Stimulated activated CD8-positive, alpha-beta memory T cell treated with anti-CD3 and anti-CD28 coated beads, Interleukin-7, amount 100 ng/mL, for 24 hours (primary cell): ENCODE results near the gene NUP62.
"Not testable (repeated sequence)": the region's sequence is repeated elsewhere in the genome, so short reads cannot be mapped to it uniquely, and the experiment has no call there.

Experiments
- DNase-seq: peaks from one replicate; pipeline ENCODE4 v3.0.0-alpha.2; 2020; ENCODE audit warnings: low read depth

NUP62 gene

GRCh38 chr19:49951806-49952478, 22.6 kb upstream of the NUP62 start:
- DNase-seq = no peak

- no peak for DNase-seq
These were observed 21.7 kb upstream of the NUP62 start for GRCh38 chr19:49950956-49951526.

DNA sequence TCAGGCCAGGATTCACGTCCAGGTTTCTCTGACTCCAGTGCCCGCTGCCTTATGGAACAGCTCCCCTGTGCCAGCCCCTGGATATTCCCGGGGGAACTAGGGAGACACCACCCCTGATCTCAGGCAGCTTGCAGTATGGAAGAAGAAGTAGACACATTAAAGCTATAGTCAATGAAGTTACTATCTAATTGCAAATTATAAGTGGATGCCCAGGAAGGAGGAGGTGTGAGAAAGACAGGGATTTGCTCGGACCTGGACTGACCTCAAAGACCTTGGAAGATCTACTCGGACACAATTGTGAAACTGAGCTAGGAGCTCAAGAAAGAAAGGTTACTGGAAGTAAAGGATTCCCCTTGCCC, 21.3 kb upstream of the NUP62 start:
- DNase-seq = no peak

GRCh38 chr19:49949742-49950589, 20.7 kb upstream of the NUP62 start:
- no peak for DNase-seq

DNA sequence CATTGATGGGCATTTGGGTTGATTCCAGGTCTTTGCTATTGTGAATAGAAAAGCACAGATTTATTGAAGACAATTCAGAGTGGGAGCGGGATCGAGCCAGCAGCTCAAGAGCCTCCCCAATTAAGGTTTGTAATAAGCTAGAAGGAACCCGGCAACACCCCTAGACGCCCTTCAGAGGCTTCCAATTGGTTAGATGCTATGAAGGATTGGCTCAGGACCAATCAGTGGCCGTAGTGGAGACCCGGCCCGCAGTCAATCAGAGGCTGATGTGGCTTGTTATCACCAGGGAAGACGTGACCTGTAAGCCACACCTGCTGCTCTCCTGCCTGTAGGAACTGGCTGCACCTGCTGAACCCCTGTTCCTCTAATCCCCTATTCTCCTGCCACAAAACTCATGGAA, 17.1 kb upstream of the NUP62 start:
- DNase-seq = no peak

DNA sequence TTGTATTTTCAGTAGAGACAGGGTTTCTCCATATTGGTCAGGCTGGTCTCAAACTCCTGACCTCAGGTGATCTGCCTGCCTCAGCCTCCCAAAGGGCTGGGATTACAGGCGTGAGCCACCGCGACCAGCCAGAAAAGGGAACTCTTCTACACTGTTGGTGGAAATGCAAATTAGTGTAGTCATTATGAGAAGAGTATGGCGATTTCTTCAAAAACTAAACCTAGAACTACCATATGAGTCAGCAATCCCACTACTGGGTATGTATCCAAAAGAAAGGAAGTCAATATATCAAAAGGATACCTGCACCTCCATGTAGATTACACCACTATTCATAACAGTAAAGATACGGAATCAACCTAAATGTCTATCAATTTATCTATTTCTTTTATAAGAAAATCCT, 15.3 kb upstream of the NUP62 start:
- DNase-seq = not testable (repeated sequence)

- no peak for DNase-seq
These were observed 11.1 kb upstream of the NUP62 start for GRCh38 chr19:49940482-49940791.

GRCh38 chr19:49939721-49940481, 10.6 kb upstream of the NUP62 start:
- no peak for DNase-seq

GRCh38 chr19:49938662-49939061, 9.4 kb upstream of the NUP62 start:
- no peak for DNase-seq

DNA sequence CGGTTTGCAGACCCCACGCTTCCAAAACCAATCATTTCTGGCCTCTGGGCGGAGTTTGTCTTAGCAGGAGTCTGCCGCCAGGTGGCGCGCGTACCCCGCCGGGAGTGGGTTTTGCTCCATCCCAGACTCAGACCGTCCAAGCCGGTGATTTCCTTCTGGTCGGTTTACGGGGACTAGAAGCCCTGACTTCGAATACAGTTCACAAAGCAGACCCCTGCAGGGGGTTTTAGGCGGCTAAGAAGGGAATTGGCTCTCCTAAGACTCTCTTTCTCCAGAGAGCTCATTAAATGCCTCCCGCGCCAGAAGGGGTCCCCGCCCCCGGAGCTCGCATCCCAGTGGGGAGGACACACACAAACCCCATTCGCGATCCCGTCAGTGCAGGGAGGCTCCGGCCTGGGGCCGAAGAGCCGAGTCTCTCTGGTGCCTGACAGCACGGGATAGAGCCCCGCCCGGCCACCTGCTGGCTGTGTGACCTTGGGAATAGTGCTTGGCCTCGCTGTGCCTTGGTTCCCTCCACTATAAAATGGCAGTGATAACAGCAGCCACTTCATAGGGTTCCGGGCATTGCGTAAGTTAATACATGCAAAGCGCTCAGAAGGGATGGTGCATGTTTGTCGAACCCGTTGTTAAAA, 8.6 kb upstream of the NUP62 start:
- peak; percentile 65 for DNase-seq

- no peak for DNase-seq
These were observed 7.2 kb upstream of the NUP62 start for GRCh38 chr19:49936549-49936948.

DNA sequence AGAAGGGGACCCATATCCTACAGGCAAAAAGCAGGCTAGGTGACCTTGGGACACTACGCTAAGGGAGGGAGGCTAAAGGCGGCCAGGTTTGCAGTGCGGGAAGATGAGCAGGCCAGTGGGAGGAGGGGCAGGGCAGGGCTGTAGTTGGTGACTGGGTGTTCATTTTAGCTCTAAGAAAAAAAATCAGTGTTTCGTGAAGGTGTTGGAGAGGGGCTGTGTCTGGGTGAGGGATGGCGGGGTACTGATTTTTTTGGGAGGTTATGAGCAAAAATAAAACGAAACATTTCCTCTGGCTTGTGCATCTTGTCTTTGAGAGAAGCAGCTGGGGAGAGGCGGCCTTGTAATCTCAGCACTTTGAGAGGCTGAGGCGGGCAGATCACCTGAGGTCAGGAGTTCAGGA, 4.3 kb upstream of the NUP62 start:
- no peak for DNase-seq

DNA sequence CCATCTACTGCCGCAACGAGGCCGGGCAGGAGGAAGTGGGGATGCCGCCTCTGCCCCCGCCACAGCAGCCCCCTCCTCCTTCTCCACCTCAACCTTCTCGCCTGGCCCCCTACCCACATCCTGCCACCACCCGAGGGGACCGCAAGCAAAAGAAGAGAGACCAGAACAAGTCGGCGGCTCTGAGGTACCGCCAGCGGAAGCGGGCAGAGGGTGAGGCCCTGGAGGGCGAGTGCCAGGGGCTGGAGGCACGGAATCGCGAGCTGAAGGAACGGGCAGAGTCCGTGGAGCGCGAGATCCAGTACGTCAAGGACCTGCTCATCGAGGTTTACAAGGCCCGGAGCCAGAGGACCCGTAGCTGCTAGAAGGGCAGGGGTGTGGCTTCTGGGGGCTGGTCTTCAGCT, 3.4 kb upstream of the NUP62 start:
- no peak for DNase-seq

DNA sequence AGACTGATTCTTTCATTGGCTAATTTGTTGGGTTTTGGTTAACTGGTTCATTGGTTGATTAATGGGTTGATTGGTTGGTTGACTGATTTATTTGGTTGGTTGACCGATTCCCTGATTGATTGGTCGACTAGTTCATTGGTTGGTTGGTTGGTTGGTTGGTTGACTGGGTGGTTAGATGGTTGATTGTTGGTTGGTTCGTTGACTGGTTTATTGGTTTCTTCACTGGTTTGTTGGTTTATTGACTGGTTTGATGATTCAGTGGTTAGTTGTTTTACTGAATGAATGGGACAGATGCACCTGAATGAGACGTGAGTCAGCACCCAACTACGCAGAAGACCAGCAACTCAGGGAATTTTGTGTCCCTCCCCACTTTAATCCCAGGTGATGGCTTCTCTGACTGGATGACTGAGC, 2.7 kb upstream of the NUP62 start:
- no peak for DNase-seq

- no peak for DNase-seq
These were observed 2.2 kb upstream of the NUP62 start for GRCh38 chr19:49931293-49932040.

DNA sequence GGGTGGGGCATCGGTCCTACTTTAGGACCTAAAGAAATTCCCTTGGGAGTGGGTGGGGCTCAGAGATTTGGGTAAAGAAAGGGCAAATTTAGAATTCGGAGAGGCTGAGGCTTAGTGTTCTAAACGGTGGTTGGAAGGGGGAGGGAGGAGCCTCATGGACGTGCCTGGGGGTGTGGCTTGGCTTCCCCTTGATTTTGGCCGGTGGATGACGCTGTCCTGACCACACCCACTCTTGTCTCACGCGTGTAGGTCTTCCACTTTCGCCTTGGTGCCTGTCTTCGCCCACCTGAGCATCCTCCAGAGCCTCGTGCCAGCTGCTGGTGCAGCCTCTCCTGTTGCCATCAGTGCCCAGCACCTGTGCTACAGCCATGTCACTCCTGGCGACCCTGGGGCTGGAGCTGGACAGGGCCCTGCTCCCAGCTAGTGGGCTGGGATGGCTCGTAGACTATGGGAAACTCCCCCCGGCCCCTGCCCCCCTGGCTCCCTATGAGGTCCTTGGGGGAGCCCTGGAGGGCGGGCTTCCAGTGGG, 1.2 kb upstream of the NUP62 start:
- DNase-seq = no peak

GRCh38 chr19:49929611-49930482, 543 bp upstream of the NUP62 start:
- DNase-seq = peak; percentile 83

DNA sequence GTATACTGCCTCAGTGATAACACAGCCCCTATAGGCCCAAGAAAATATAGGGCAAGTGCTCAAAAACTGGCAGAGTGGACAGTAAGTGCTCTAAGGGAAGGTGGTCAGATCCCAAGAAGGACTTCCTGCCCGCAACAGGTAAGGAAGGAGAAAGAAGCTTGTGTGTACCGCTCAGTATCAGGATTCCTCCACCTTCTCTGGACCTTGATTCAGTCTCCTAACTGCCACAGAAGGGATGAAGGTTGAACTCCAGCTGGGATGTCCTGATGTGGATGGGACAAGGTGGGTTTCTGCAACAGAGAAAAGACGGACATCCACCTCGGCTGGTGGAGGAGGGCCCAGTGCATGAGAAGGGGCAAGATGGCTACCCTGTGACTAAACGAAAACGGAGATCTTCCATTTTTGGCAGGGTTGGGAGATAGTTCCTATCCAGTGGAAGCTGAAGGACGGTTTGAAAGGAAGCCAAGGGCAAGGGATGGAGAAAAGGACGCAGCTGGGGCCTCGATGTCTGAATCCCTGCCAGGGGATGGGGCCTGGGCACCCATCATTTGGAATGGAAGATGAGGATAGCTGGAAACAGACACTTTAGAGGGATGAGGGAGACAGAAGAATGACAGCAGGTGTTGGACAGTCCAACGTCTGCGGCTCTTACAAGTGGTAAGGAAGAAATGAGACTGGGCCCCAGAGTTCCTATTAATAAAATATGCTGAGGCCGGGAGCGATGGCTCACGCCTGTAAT, 1.6 kb downstream of the NUP62 start:
- DNase-seq = no peak

DNA sequence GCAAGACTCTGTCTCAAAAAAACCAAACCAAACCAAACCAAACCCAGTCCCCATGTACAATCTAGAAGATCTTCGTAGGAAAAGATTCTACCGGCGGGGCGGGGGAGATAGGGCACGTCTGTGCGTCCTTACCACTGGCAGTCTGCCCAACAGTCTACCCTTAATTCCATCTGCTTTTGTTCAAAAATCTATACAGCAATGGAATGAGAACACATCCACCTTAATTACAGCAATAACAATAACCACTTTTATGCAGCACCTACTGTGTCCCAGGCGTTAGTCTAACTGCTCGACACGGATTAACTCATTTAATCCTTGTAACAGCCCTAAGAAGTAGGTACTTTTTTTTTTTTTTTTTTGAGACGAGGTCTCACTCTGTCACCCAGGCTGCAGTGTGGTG, 2.8 kb downstream of the NUP62 start:
- no peak for DNase-seq

GRCh38 chr19:49925486-49925885, 3.8 kb downstream of the NUP62 start:
- no peak for DNase-seq
